Uterus (tissue), 4 donors: ENCODE measurements around the gene ZBTB20. TPM values are rescaled to one million over a fixed set of nuclear protein-coding genes. Genes with fewer than 3 reads are reported as not detected.

Experiments used
- DNase-seq, 2 donors: peaks; one replicate each; pipeline ENCODE4 v3.0.0-alpha.2; 2019 to 2020
- H3K27ac ChIP-seq, 2 donors: fragments of 200-600 bp; sonication (generic); 1 replicate in 1 of 2; 2 replicates in 1 of 2; pipeline ENCODE4 v1.5.1; 2016 to 2018
- H3K27me3 ChIP-seq, 2 donors: fragments of 200-600 bp; sonication (generic); one replicate each; pipeline ENCODE4 v1.5.1; 2018 to 2019; ENCODE audit warnings: control low read depth in 1 of 2
- H3K36me3 ChIP-seq, 2 donors: fragments of 200-600 bp; sonication (generic); one replicate each; pipeline ENCODE4 v1.5.1; 2019; ENCODE audit warnings: control low read depth in 1 of 2
- H3K4me1 ChIP-seq, 2 donors: fragments of 200-600 bp; sonication (generic); one replicate each; pipeline ENCODE4 v1.5.1; 2018 to 2019; ENCODE audit warnings: control low read depth in 1 of 2
- H3K4me3 ChIP-seq, 2 donors: fragments of 200-600 bp; sonication (generic); 1 replicate in 1 of 2; 2 replicates in 1 of 2; pipeline ENCODE4 v1.5.1; 2018 to 2019; ENCODE audit warnings: mild to moderate bottlenecking in 1 of 2
- H3K9me3 ChIP-seq, 2 donors: fragments of 200-600 bp; sonication (generic); one replicate each; pipeline ENCODE4 v1.5.1; 2019; ENCODE audit warnings: control low read depth in 1 of 2
- POLR2A ChIP-seq, 2 donors: fragments of 450-650 bp; IDR thresholded peaks; one replicate each; pipeline ENCODE4 v1.6.1; 2016; ENCODE audit warnings: antibody characterized with exemption in 2 of 2, mild to moderate bottlenecking in 1 of 2, moderate library complexity in 1 of 2
- intact Hi-C: fragments of 100-400 bp; cut with DNase I; formaldehyde crosslinking; loops from one replicate; pipeline ENCODE4 v1.15.1; 2023; ENCODE audit warnings: low total_unique reads
- total RNA-seq, 4 donors: library from RNA; depleted of rRNA in 3 of 4; stranded (reverse); fragments of >200 nt in 3 of 4; gene quantifications; one replicate each; pipeline versions ENCODE4 v1.1.0 to v1.2.4, GENCODE V29; 2014 to 2023
- TF ChIP-seq, protein P1 (sequence below), 4 experiments: fragments of 200-600 bp in 2 of 4; fragments of 450-650 bp in 2 of 4; sonication (generic) in 2 of 4; IDR thresholded peaks; one replicate each; pipeline ENCODE4 v1.5.1; 2016 to 2019; ENCODE audit warnings: antibody characterized with exemption in 4 of 4, mild to moderate bottlenecking in 2 of 4, moderate library complexity in 1 of 4
- donor health status: DM: yes; HTN: yes; CAD: no.

Gene ZBTB20
- total RNA-seq, 4 donors from 2014 or later: 35.6 to 157 (median 85.1) TPM

DNA sequence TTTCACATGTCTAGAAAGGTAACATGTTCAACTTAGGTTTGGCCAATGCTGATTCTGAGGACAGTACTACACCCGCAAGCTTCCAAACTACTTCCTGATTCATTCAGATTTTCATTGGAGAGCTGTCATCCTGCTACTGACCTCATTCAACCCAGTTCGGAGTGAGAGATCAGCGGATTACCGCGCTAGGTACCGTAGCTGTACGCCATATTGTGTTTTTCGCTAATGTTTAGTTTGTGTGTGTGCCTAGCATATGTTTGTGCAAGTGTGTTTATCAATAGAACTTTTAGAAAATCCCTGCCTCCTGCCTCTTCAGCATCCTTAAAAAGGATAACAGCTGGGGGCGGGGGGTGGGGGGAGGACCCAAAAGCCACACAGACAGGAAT is 1.1 kb downstream of the ZBTB20 start:
- peak overlapping the region; percentile 69 to 77 for H3K4me3 ChIP-seq
- peaks cover 0 to 8% of the 10 kb centered on the region in 2 donors for H3K4me1 ChIP-seq
- intact Hi-C loops: no loop called here
- TF ChIP-seq POLR2A (IDR thresholded peaks at IDR 0.05): no peak
- TF ChIP-seq, protein P1, sequence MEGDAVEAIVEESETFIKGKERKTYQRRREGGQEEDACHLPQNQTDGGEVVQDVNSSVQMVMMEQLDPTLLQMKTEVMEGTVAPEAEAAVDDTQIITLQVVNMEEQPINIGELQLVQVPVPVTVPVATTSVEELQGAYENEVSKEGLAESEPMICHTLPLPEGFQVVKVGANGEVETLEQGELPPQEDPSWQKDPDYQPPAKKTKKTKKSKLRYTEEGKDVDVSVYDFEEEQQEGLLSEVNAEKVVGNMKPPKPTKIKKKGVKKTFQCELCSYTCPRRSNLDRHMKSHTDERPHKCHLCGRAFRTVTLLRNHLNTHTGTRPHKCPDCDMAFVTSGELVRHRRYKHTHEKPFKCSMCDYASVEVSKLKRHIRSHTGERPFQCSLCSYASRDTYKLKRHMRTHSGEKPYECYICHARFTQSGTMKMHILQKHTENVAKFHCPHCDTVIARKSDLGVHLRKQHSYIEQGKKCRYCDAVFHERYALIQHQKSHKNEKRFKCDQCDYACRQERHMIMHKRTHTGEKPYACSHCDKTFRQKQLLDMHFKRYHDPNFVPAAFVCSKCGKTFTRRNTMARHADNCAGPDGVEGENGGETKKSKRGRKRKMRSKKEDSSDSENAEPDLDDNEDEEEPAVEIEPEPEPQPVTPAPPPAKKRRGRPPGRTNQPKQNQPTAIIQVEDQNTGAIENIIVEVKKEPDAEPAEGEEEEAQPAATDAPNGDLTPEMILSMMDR (IDR thresholded peaks at IDR 0.05): no peak
- no peaks in the 10 kb centered on the region for H3K27me3 ChIP-seq
- peak overlapping the region; percentile 97 to 98 for H3K27ac ChIP-seq
- DNase-seq: peak in 1 of 2 donors; percentile 38
- no peaks in the 10 kb centered on the region for H3K36me3 ChIP-seq
- H3K9me3 ChIP-seq: no peaks in the 10 kb centered on the region

- Histone ChIP-seq H3K4me3 (no peak overlapping the region), H3K36me3 (no peaks in the 10 kb centered on the region), H3K9me3 (no peaks in the 10 kb centered on the region), H3K27me3 (no peaks in the 10 kb centered on the region), H3K27ac (no peak overlapping the region), H3K4me1 (no peaks in the 10 kb centered on the region)
- intact Hi-C loops: no loop called here
- no peak for DNase-seq
- no peak for TF ChIP-seq POLR2A (IDR thresholded peaks at IDR 0.05)
- TF ChIP-seq, protein P1 (IDR thresholded peaks at IDR 0.05): no peak
These were observed 5.9 kb downstream of the ZBTB20 start for GRCh38 chr3:115141033-115141757.

DNA sequence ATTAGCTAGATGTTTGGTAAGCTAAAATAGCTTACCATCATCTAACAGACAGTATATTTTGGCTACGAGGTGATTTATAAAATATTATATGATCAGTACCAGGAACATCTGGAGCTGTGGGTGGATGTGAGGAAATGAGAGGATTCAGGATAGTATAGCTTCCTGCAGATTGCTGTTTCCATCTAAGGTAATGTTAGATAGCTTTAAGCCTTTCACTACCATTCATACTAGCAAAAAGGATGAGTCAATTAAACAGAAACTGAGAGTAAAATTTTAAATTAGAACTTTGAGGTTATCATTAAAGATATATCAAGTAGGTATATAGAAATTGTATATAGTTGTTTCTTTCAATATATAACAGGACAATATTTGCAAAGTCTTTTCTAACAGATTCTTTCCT is 8.0 kb downstream of the ZBTB20 start:
- Histone ChIP-seq H3K9me3 (no peaks in the 10 kb centered on the region), H3K27me3 (no peaks in the 10 kb centered on the region), H3K4me3 (no peak overlapping the region), H3K36me3 (no peaks in the 10 kb centered on the region), H3K27ac (no peak overlapping the region), H3K4me1 (no peaks in the 10 kb centered on the region)
- TF ChIP-seq POLR2A (IDR thresholded peaks at IDR 0.05): no peak
- TF ChIP-seq, protein P1 (IDR thresholded peaks at IDR 0.05): no peak
- DNase-seq: no peak
- intact Hi-C loops: no loop called here

DNA sequence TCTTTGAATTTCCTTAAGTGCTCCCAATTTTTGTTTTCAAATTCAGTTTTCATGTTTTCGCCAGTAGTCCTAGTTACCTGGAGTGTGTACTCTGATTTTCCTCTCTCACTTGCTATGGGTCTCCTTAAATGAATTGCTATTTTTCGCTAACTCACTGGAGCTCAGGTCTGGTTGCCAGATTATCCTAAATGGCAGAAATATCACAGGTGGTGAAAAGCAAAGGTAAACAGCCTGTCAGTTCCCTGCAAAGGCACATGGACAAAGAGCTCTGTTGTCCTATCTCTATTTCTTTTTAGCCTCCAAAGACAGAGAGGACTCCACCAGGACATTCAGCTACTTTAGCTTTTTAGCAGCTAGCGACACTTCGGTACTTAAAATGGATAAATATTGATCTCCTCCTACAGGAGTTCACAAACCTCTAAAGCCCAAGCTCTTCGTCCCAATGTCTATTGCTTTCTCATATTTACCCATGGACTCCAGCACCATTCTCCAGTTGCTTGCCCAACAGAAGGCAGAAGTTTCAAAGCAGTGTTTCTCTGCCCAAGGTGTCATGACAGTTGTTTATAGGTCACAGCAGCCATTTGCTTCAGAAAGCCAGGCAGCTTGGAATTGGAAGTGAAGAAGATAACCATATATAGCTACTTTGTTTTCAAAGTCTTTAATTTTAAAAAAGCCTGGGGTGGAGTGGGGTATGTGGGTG is 12.3 kb downstream of the ZBTB20 start:
- H3K36me3 ChIP-seq: no peaks in the 10 kb centered on the region

More for the DNA sequence above, 12.3 kb downstream of the ZBTB20 start:
- TF ChIP-seq POLR2A (IDR thresholded peaks at IDR 0.05): no peak
- TF ChIP-seq, protein P1 (IDR thresholded peaks at IDR 0.05): no peak
- DNase-seq: no peak
- Histone ChIP-seq H3K9me3 (no peaks in the 10 kb centered on the region), H3K27me3 (no peaks in the 10 kb centered on the region), H3K4me3 (no peak overlapping the region), H3K4me1 (no peaks in the 10 kb centered on the region), H3K27ac (no peak overlapping the region)
- intact Hi-C loops: no loop called here
